A549 (cell line): ENCODE results near the gene SEMA3B. TPM values are rescaled to one million over a fixed set of nuclear protein-coding genes. Genes with fewer than 3 reads are reported as not detected.

Experiments used
- ATAC-seq, 2 experiments: fragments of 200-7000 bp in 1 of 2; fragments of >200 bp in 1 of 2; cut with Nextera tagmentation in 1 of 2; cut with Tn5 transposase in 1 of 2; 3 replicates each; pipeline versions ENCODE4 v1.8.0 to v1.9.1; 2018 to 2020; ENCODE audit warnings: mild to moderate bottlenecking in 1 of 2, moderate library complexity in 1 of 2
- CTCF ChIA-PET: fragments of 300-600 bp; sonication (Branson Sonifier 250); formaldehyde crosslinking; extraction: SDS; loops from one replicate; lab custom pipeline; 2021; ENCODE audit warnings: antibody characterized with exemption, inconsistent platforms; lab: Yijun Ruan, JAX
- POLR2A ChIA-PET: fragments of 350-600 bp; formaldehyde crosslinking; extraction: SDS; loops from one replicate; lab custom pipeline; 2021; ENCODE audit warnings: antibody characterized with exemption, inconsistent platforms; lab: Yijun Ruan, JAX
- DNase-seq, 2 experiments: peaks; one replicate each; pipeline versions ENCODE4 v3.0.0 to v3.0.0-alpha.2; 2011 to 2016; ENCODE audit warnings: low read depth in 1 of 2, low spot score in 1 of 2
- FAIRE-seq: peaks from 2 replicates; lab custom pipeline; 2011; peaks lifted over from hg19 to GRCh38; lab: Jason Lieb, UNC
- H3K27ac ChIP-seq, 2 experiments: fragments of >200 bp; sonication (Bioruptor Twin); formaldehyde crosslinking; 3 replicates each; pipeline ENCODE4 v1.5.1; 2016 to 2017
- H3K4me1 ChIP-seq: fragments of >200 bp; sonication (Bioruptor Twin); formaldehyde crosslinking; 3 replicates; pipeline ENCODE4 v1.6.1; 2016
- H3K4me2 ChIP-seq: fragments of >200 bp; sonication (Bioruptor Twin); formaldehyde crosslinking; 3 replicates; pipeline ENCODE4 v1.6.1; 2016
- H3K4me3 ChIP-seq: fragments of >200 bp; sonication (Bioruptor Twin); formaldehyde crosslinking; 3 replicates; pipeline ENCODE4 v1.5.1; 2016
- H3K9me3 ChIP-seq: fragments of >200 bp; sonication (Bioruptor Twin); formaldehyde crosslinking; 3 replicates; pipeline ENCODE4 v1.6.1; 2016
- BCL3 ChIP-seq: fragments of >200 bp; sonication (Bioruptor Twin); formaldehyde crosslinking; IDR thresholded peaks from 3 replicates; pipeline ENCODE4 v1.6.1; 2016
- BHLHE40 ChIP-seq: IDR thresholded peaks from 2 replicates; pipeline ENCODE4 v1.6.1; 2012; ENCODE audit warnings: low read depth, low read length, inconsistent platforms
- CTCF ChIP-seq: fragments of >200 bp; sonication (Bioruptor Twin); formaldehyde crosslinking; IDR thresholded peaks from 3 replicates; pipeline ENCODE4 v1.5.1; 2016
- E2F6 ChIP-seq: IDR thresholded peaks from 2 replicates; pipeline ENCODE4 v1.6.1; 2012; ENCODE audit warnings: low read depth, borderline replicate concordance
- ESRRA ChIP-seq: fragments of 150-350 bp; IDR thresholded peaks from 2 replicates; pipeline ENCODE4 v1.6.1; 2014; ENCODE audit warnings: mild to moderate bottlenecking, low read length, borderline replicate concordance
- GATA3 ChIP-seq: IDR thresholded peaks from 2 replicates; pipeline ENCODE4 v1.6.1; 2012; ENCODE audit warnings: borderline replicate concordance
- HDAC2 ChIP-seq: fragments of 200-600 bp; sonication (generic); IDR thresholded peaks from 2 replicates; pipeline ENCODE4 v1.6.1; 2016
- HMGXB4 ChIP-seq: fragments of 250-450 bp; sonication (Bioruptor Pico); IDR thresholded peaks from 2 replicates; pipeline ENCODE4 v1.5.0; 2021; ENCODE audit warnings: mild to moderate bottlenecking, moderate library complexity, borderline replicate concordance
- JUNB ChIP-seq: fragments of >200 bp; sonication (Bioruptor Twin); formaldehyde crosslinking; IDR thresholded peaks from 2 replicates; pipeline ENCODE4 v1.6.1; 2016
- KDM5A ChIP-seq: fragments of 200-600 bp; sonication (generic); IDR thresholded peaks from 2 replicates; pipeline ENCODE4 v1.6.1; 2016; ENCODE audit warnings: antibody characterized with exemption, mild to moderate bottlenecking
- MAFK ChIP-seq: fragments of 450-650 bp; IDR thresholded peaks from 2 replicates; pipeline ENCODE4 v1.6.1; 2014; ENCODE audit not compliant: partially characterized antibody
- NPAS2 ChIP-seq: fragments of 250-450 bp; sonication (Bioruptor Pico); IDR thresholded peaks from 2 replicates; pipeline ENCODE4 v1.8.0; 2022; ENCODE audit warnings: mild to moderate bottlenecking, moderate library complexity, borderline replicate concordance
- NR3C1 ChIP-seq: fragments of >200 bp; sonication (Bioruptor Twin); formaldehyde crosslinking; IDR thresholded peaks from 3 replicates; pipeline ENCODE4 v1.6.1; 2017
- PHF8 ChIP-seq: fragments of 200-600 bp; sonication (generic); IDR thresholded peaks from 2 replicates; pipeline ENCODE4 v1.6.1; 2016; ENCODE audit warnings: low read depth, mild to moderate bottlenecking, antibody characterized with exemption, moderate library complexity, borderline replicate concordance
- POLR2A ChIP-seq: IDR thresholded peaks from 2 replicates; pipeline ENCODE4 v1.6.1; 2012; ENCODE audit warnings: mild to moderate bottlenecking, low read length
- RCOR1 ChIP-seq: fragments of 150-350 bp; IDR thresholded peaks from 2 replicates; pipeline ENCODE4 v1.6.1; 2014; ENCODE audit warnings: antibody characterized with exemption, low read length, low read depth
- REST ChIP-seq: fragments of 200-600 bp; sonication (generic); IDR thresholded peaks from 2 replicates; pipeline ENCODE4 v1.6.1; 2016; ENCODE audit warnings: antibody characterized with exemption, mild to moderate bottlenecking, moderate library complexity
- RNF2 ChIP-seq: fragments of 200-600 bp; sonication (generic); IDR thresholded peaks from 2 replicates; pipeline ENCODE4 v1.6.1; 2016; ENCODE audit warnings: low read depth, mild to moderate bottlenecking, antibody characterized with exemption, moderate library complexity, borderline replicate concordance
- SMC3 ChIP-seq: fragments of >200 bp; sonication (Bioruptor Twin); formaldehyde crosslinking; IDR thresholded peaks from 3 replicates; pipeline ENCODE4 v1.6.1; 2018; ENCODE audit warnings: inconsistent platforms
- TFCP2L1 ChIP-seq: fragments of 250-450 bp; sonication (Bioruptor Pico); IDR thresholded peaks from 2 replicates; pipeline ENCODE4 v1.5.0; 2021; ENCODE audit warnings: mild to moderate bottlenecking
- USF2 ChIP-seq: fragments of 450-650 bp; IDR thresholded peaks from 2 replicates; pipeline ENCODE4 v1.6.1; 2014; ENCODE audit warnings: antibody characterized with exemption
- ZNF302 ChIP-seq: fragments of 250-450 bp; sonication (Bioruptor Pico); IDR thresholded peaks from 2 replicates; pipeline ENCODE4 v1.9.0; 2021; ENCODE audit warnings: inconsistent platforms, mild to moderate bottlenecking, moderate library complexity
- ZSCAN20 ChIP-seq: fragments of 250-450 bp; sonication (Bioruptor Pico); IDR thresholded peaks from 2 replicates; pipeline ENCODE4 v1.8.0; 2022; ENCODE audit warnings: mild to moderate bottlenecking, moderate library complexity
- WGBS: methylation state at CpG from one replicate; pipeline ENCODE4 v1.1.6; 2017; ENCODE audit errors: missing lambda C conversion rate; 5-methylcytosine and 5-hydroxymethylcytosine counted together
- polyA plus RNA-seq, 4 experiments: library from polyadenylated mRNA; depleted of rRNA in 3 of 4; stranded (reverse); fragments of >200 nt; fragmentation: RNase III in 1 of 4; extraction: RNeasy Plus Mini Kit Qiagen cat#74134 plus additional on column Dnase treatment in 1 of 4; gene quantifications; 2 replicates in 3 of 4; 3 replicates in 1 of 4; pipeline ENCODE4 v1.2.3, GENCODE V29; 2011 to 2017

Gene SEMA3B
- polyA plus RNA-seq, 2 of the 4 experiments (the other 2 are of a cell fraction): 6.5 to 7.4 TPM

DNA sequence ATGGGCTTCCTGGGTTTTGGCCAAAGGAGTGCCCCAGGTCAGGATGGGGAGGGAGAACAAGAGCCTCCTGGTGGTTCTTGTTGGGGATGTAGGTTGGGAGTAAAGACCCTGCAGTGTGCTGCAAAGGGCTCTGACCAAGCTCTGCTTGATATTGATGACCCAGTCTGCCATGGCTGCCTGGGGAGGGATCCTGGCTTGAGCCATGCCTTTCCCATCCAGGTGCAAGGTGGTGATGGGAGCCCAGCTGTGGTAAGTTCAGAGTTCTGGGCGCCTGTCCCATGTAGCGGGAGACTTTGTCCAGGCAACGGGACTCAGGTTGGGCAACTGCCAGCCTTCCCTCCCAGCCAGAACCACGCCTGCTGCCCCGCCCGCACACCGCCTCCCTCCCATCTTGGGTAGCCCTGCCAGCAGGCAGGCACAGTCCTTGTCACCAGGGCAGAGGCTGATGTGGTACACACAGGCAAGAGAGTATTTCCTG lies 30.4 kb upstream of the SEMA3B start (continued):
- TF ChIP-seq ZNF302 (CRISPR knock-in tag) (no peak), NPAS2 (CRISPR knock-in tag) (no peak), GATA3 (no peak), HDAC2 (no peak), BHLHE40 (no peak), ESRRA (no peak), POLR2A (no peak), MAFK (no peak)

DNA sequence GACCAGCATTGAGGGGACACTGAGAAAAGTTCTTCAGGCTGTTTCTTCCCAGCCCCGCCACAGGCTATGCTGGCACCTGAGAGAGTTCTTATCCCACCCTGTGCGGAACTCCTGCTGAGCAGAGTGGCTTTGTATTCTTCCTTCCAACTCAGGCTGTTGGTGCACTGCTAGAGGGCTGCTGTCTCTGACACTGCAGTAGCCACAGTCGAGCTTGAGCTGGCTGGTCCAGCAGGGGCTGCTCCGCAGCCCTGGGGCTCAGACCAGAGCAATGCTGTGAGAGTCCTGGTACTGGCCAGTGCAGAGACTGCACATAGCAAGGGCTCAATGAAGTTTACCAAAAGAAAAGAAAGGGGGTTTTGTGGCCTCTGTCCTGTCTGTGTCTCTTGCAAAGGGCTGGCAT lies 29.3 kb upstream of the SEMA3B start:
- no peak for ATAC-seq
- ChIA-PET CTCF (interaction anchor here (4.7 to 7.8 kb wide), 2 partner anchors 12 to 45 kb away, joined by 27 to 55 read pairs; no protein-coding TSS in a partner anchor), POLR2A (no interaction called here)
- Histone ChIP-seq H3K9me3 (no peaks in the 10 kb centered on the region), H3K4me3 (no peak overlapping the region), H3K27ac (no peak overlapping the region), H3K4me1 (peaks cover 30% of the 10 kb centered on the region), H3K4me2 (no peak overlapping the region)
- no peak for DNase-seq
- no peak for FAIRE-seq
- TF ChIP-seq RNF2 (no peak), KDM5A (no peak), E2F6 (no peak), HMGXB4 (CRISPR knock-in tag) (no peak), ZSCAN20 (no peak), CTCF (no peak), NR3C1 (no peak), REST (no peak), RCOR1 (no peak), PHF8 (no peak), TFCP2L1 (no peak), SMC3 (no peak), BCL3 (no peak), USF2 (no peak), HDAC2 (no peak), JUNB (no peak)
- 76% methylated on average over 3 of the region's 4 CpGs for WGBS
